ENCODE data around the gene ETFDH.

The ETFDH gene

DNA sequence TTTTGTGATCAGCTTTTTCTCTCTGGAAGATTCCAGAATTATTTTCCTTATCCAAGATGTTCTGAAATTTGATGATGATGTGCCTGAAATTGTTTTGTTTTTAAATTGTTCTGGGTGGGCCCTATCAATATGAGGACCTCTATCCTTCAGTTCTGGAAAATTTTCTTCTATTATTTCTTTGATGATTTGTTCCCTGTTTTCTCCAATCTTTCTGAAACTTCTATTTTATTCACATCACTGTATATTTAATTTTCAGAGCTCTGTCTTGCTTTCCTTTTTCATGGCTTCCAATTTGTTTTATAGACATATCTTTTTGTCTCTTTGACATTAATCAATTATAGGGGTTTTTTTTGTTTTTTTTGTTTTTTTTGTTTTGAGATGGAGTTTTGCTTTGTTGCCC, 84.5 kb downstream of the ETFDH start:
- DNase-seq, result no peak

GRCh38 chr4:158758142-158758541, 86.0 kb downstream of the ETFDH start:
- no peak for DNase-seq

DNA sequence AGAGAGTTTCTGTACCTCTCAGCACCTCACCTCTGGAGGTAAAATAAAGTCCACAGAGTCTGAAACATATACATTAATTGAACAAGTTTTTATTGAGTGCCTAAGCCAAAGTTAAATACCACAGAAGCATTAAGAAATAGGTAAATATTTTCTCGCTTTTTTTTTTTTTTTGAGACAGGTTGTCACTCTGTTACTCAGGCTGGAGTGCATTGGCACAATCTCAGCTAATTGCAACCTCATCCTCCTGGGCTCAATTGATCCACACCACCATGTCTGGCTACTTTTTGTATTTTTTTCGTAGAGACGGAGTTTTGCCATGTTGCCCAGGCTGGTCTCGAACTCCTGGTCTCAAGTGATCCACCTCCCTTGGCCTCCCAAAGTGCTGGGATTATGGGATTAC, 86.6 kb downstream of the ETFDH start:
- no peak for DNase-seq

Data from GF-D8 (cell line).